Aorta (tissue), 5 donors: ENCODE measurements around the gene RGS19. TPM values are rescaled to one million over a fixed set of nuclear protein-coding genes. Genes with fewer than 3 reads are reported as not detected.
A peak's percentile ranks its signal among the peaks of the same experiment; 100 is the strongest.

ENCODE experiments used
- ATAC-seq: fragments of 200-7000 bp; cut with Tn5 transposase; one replicate; pipeline ENCODE4 v1.9.1; 2022; ENCODE audit warnings: moderate library complexity; ENCODE audit not compliant: low FRiP score
- DNase-seq, 2 donors: peaks; one replicate each; pipeline ENCODE4 v3.0.0-alpha.2; 2020
- H3K27ac ChIP-seq, 2 donors: one replicate each; pipeline ENCODE4 v1.5.1; 2013; ENCODE audit warnings: low read length in 2 of 2, mild to moderate bottlenecking in 2 of 2, moderate library complexity in 2 of 2, control low read depth in 1 of 2, inconsistent platforms in 1 of 2, low read depth in 1 of 2
- H3K27me3 ChIP-seq, 2 donors: one replicate each; pipeline ENCODE4 v1.6.1; 2013; ENCODE audit warnings: control low read depth in 1 of 2, low read length in 1 of 2, mild to moderate bottlenecking in 1 of 2, moderate library complexity in 1 of 2; ENCODE audit not compliant: insufficient read depth in 2 of 2, control insufficient read depth in 1 of 2
- H3K36me3 ChIP-seq, 2 donors: one replicate each; pipeline ENCODE4 v1.6.1; 2013; ENCODE audit warnings: control low read depth in 1 of 2, low read length in 1 of 2, mild to moderate bottlenecking in 1 of 2; ENCODE audit not compliant: insufficient read depth in 2 of 2, control insufficient read depth in 1 of 2
- H3K4me1 ChIP-seq, 2 donors: one replicate each; pipeline ENCODE4 v1.6.1; 2013; ENCODE audit warnings: low read length in 2 of 2, control low read depth in 1 of 2, mild to moderate bottlenecking in 1 of 2, moderate library complexity in 1 of 2; ENCODE audit not compliant: insufficient read depth in 2 of 2, control insufficient read depth in 1 of 2
- H3K4me3 ChIP-seq, 2 donors: one replicate each; pipeline ENCODE4 v1.5.1; 2013; ENCODE audit warnings: low read length in 2 of 2, control low read depth in 1 of 2, mild to moderate bottlenecking in 1 of 2
- H3K9me3 ChIP-seq: one replicate; pipeline ENCODE4 v1.6.1; 2013; ENCODE audit warnings: mild to moderate bottlenecking, low read length; ENCODE audit not compliant: control insufficient read depth
- WGBS, 2 donors: extraction: QIAGEN DNeasy Blood & Tissue Kit; methylation state at CpG; one replicate each; pipeline ENCODE4 v1.1.7; 2013; 5-methylcytosine and 5-hydroxymethylcytosine counted together
- intact Hi-C, 2 donors: fragments of 100-400 bp; cut with DNase I; formaldehyde crosslinking; loops; one replicate each; pipeline versions ENCODE4 v1.14.2 to v1.15.0; 2022
- polyA plus RNA-seq, 2 donors: library from polyadenylated mRNA; stranded (reverse); fragments of 200-250 nt; gene quantifications; one replicate each; pipeline ENCODE4 v1.2.3, GENCODE V29; 2013
- total RNA-seq, 2 donors: library from RNA; stranded (reverse); fragmentation: NEBNext Ultra II Directional; extraction: Animal tissue kit (Norgen Biotek cat#: 25700); gene quantifications; one replicate each; pipeline ENCODE4 v1.2.1, GENCODE V29; 2021
- donor health status: healthy with polysubstance abuse.
- donor health status: Bipolar disorder and iron deficiency.
- donor health status: DM: no; HTN: no; CAD: no.
- donor health status: DM: no; HTN: no; CAD: no.
- donor health status: DM: yes; HTN: yes; CAD: no.

RGS19 gene
- total and polyA plus RNA-seq, 4 donors: 10.8 to 23.8 (median 19.6) TPM

DNA sequence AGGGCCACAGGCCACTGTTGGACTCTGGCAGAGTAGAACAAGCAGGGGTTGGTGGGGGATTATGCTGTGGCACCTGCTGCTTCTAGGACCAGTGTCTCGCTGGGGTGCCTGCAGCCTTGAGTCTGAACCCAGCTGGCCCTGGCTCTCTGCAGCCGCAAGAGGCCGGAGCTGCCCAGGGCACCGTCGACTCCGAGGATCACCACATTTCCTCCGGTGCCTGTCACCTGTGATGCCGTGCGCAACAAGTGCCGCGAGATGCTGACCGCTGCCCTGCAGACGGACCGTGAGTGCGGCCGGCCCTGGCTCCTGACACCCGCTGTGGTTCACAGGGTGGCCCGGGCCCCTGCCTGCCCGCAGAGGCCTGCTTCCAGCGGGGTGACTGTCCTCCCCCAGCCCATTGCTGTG lies 10.1 kb downstream of the RGS19 start:
- WGBS, 2 donors: 89 to 92% methylated on average over 20 of the region's 20 CpGs
- intact Hi-C loops: no loop called here
- Histone ChIP-seq H3K4me1 (no peaks in the 10 kb centered on the region), H3K4me3 (no peak overlapping the region), H3K27me3 (no peaks in the 10 kb centered on the region), H3K9me3 (no peaks in the 10 kb centered on the region), H3K36me3 (no peaks in the 10 kb centered on the region), H3K27ac (no peak overlapping the region)
- no peak for DNase-seq
- no peak for ATAC-seq

DNA sequence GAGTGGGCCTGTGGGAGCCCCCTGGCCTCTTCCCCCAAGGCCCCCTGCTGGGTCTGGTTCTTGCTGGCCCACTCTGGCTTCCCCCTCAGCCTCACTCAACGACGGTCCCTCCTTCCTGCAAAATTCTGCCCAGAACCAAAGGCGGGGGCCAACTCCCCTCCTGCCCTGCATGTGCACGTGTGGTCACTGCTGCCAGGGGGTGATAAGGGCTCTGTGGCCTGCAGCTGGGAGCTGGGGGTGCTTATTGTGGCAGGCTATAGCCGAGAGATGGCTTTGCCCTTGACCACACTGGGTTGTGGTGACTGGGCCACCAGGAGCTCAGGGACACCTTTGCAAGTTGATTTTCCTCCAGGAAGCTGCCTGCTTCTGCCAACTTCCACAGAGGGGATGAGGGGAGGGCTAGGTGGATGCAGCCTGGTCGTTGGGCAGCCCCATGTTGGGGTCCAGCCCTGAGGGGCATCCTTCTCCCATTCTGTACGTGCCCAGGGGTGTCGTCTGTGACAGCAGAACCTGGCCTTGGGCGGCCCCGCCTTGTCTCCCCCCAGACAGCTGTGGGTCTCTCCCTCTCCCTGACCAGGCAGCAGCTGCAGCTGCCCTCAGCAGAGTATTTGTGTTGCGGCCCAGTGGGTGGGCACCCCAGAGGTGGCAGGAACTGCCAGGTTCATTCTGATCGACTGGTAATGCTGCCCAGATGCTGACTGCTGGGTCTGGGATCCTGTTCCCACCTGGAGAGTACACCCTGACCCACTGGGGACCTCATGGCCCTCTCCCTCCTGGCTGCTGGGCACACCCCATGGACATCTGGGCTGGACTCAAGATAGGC lies 10.7 kb downstream of the RGS19 start:
- intact Hi-C loops: no loop called here
- Histone ChIP-seq H3K4me1 (no peaks in the 10 kb centered on the region), H3K36me3 (no peaks in the 10 kb centered on the region), H3K27me3 (no peaks in the 10 kb centered on the region), H3K27ac (no peak overlapping the region), H3K4me3 (no peak overlapping the region), H3K9me3 (no peaks in the 10 kb centered on the region)
- ATAC-seq (no peak), DNase-seq (no peak)
- WGBS, 2 donors: 78 to 81% methylated on average over 12 of the region's 12 CpGs

DNA sequence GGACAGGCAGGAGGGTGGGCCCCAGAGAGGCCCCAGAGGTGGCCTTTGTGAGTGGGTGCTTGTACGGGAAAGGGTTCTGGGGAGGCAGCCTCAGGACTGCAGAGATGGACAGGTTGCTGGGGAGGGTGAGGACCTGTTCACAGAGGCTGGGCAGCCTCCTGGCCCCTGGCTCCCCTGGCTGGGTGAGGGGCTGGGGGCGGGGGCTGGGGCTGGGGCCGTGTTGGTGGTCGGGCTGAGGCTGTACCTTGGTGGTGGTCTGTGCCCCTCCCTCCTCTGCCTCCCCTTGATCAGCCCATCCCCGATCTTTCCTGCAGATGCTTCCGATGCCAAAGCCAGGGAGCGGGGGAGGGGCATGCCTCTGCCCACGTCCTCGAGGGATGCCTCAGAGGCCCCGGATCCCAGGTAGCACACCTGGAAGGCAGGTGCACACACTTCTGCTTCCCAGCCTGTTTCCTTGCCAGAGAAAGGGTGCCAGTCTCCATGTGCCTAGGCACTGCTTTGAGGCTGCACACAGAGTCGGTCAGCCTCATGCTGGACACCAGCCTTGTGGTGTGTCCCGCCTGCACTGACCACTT lies 11.5 kb downstream of the RGS19 start:
- intact Hi-C loops: no loop called here
- ATAC-seq (no peak), DNase-seq (no peak)
- Histone ChIP-seq H3K4me3 (no peak overlapping the region), H3K9me3 (no peaks in the 10 kb centered on the region), H3K36me3 (no peaks in the 10 kb centered on the region), H3K27me3 (no peaks in the 10 kb centered on the region), H3K27ac (no peak overlapping the region), H3K4me1 (no peaks in the 10 kb centered on the region)
- 75 to 77% methylated on average over 12 of the region's 12 CpGs for WGBS, 2 donors

DNA sequence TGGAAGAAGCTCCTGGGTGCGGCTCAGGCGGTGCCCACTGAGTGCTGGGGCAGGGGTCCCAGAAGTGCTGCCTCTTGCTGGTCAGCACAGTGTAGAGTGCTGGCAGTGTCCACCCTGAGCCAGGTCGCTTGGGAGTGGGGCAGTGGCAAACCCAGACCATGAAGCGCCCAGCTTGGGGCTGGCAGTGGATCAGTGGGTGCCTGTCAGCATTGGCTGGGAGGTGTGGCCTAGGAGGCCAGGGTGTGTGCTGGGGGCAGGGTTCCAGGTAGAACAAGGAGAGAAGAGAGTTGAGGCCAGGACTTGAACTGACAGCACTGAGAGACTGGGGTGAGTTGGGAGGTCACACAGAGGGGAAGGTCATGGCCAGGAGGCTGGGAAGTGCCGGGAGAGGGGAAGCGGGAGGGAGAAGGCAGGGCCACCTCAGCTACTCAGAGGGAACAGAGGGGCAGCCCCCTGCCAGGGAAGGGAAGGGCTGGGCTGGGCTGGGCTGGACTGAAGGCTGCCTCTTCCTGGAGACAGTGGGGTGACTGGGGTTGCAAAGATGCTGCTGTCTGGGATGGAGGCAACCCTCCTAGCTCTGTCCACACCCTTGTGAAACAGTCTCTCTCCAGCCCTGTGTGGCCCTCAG lies 12.2 kb downstream of the RGS19 start:
- intact Hi-C loops: no loop called here
- WGBS, 2 donors: 84 to 90% methylated on average over 6 of the region's 6 CpGs
- Histone ChIP-seq H3K4me3 (no peak overlapping the region), H3K36me3 (no peaks in the 10 kb centered on the region), H3K27me3 (no peaks in the 10 kb centered on the region), H3K9me3 (no peaks in the 10 kb centered on the region), H3K4me1 (no peaks in the 10 kb centered on the region), H3K27ac (no peak overlapping the region)
- DNase-seq (no peak), ATAC-seq (no peak)

DNA sequence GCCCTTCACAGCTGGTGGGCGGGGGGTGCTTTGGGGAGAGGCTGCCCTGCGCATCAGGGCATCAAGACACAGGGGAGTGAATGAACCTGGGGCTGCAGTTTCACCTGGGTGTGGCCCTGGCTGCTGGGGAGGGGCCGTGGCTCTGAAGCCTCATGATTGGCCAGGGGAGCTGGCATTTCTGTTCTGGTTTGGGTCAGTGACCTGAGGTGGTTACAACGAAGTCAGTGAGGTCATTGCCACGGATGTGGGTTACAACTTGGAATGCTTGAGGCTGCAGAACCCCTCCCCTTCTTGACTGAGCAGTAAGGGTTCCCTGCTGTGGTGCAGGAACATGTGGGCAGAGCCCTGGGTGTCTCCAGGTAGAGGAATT lies 13.4 kb downstream of the RGS19 start:
- Histone ChIP-seq H3K4me3 (no peak overlapping the region), H3K27ac (no peak overlapping the region), H3K4me1 (no peaks in the 10 kb centered on the region), H3K36me3 (no peaks in the 10 kb centered on the region), H3K9me3 (no peaks in the 10 kb centered on the region), H3K27me3 (no peaks in the 10 kb centered on the region)
- 61 to 63% methylated on average over 5 of the region's 5 CpGs for WGBS, 2 donors
- ATAC-seq (no peak), DNase-seq (no peak)
- intact Hi-C loops: no loop called here

DNA sequence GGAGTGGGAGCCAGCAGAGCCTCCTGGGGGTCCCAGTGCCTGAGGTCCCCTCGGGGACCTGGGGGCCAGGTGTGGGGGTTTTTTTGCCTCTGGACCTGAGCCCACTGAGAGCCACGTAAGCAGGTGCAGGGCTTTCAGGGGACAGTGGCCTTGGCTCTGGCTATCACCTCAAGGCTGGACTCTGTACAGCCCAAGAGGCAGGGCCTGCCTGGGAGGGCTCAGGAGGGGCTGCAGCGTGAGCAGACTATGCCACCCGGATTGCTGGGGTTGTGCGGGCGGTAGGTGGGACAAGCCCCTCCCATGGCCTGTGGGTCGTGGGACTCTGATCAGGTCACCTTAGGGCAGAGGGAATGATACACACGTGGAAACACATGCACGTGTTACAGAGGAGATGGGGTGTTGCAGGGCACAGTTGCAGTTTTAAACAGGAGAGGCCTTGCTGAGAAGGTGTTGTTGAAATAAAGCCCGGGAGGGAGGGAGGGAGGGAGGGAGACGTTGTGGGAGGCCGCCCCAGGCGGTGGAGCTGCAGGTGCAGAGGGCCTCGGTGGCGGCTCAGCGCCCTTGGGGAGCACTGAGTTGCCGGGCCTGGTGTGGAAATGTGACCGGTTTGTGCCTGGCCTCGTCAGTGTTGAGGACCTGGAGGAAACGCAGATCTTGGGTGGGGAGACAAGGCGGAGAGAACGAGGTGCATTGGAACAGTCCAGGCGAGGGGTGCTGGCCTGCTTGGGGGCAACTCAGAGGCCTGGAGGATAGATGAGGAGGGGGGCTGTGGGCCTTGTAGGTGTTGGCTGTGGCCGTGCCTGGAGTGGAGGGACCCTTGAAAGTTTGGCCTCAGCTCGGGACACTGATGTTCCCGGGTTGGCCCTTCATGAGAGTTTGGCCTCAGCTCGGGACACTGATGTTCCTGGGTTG lies 14.0 kb downstream of the RGS19 start:
- intact Hi-C loops: no loop called here
- Histone ChIP-seq H3K27me3 (no peaks in the 10 kb centered on the region), H3K4me1 (no peaks in the 10 kb centered on the region), H3K4me3 (no peak overlapping the region), H3K27ac (no peak overlapping the region), H3K9me3 (no peaks in the 10 kb centered on the region), H3K36me3 (no peaks in the 10 kb centered on the region)
- no peak for DNase-seq
- 63 to 65% methylated on average over 27 of the region's 27 CpGs for WGBS, 2 donors
- no peak for ATAC-seq

DNA sequence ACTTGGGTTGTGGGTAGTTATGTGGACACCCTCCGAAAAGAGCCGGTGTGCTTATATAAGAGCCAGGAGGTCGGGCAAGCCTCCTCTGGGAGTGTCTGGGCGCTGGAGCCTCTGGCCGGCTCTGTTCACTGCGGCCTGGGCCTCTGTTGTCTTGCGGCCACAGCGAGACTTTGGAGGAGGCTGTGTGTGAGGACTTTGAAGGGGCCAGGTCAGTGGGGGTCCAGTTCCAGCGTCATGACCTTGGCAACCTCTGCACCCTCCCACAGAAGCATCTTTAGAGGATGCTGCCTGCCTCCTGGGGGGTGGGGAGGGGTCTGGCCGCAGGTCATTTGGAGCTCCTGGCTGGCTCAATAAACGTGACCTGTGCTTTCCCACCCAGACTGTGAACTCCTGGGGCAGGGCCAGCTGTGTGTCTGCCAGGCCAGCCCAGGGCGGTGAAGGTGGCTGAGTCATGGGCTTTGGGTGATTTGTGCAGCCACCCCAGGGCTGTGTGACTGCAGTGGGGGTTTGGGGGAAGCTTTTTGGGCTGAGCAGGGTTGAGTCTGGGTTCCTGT lies 15.1 kb downstream of the RGS19 start:
- no peaks in the 10 kb centered on the region for H3K9me3 ChIP-seq
- peak overlapping the region in 1 of 2 donors; percentile 9 for H3K27ac ChIP-seq
- WGBS, 2 donors: 4 to 8% methylated on average over 12 of the region's 12 CpGs
- intact Hi-C loops: no loop called here
- no peaks in the 10 kb centered on the region for H3K36me3 ChIP-seq
- ATAC-seq (no peak), DNase-seq (peak in 1 of 2 donors; percentile 87)
- peak overlapping the region; percentile 74 to 79 for H3K4me3 ChIP-seq
- H3K4me1 ChIP-seq: no peaks in the 10 kb centered on the region
- H3K27me3 ChIP-seq: no peaks in the 10 kb centered on the region
